ENCODE data around the gene RAB11FIP3. TPM values are rescaled to one million over a fixed set of nuclear protein-coding genes. Genes with fewer than 3 reads are reported as not detected.

Gene RAB11FIP3
- total RNA-seq, 1 donor from 2014 or later: 17.2 TPM

DNA sequence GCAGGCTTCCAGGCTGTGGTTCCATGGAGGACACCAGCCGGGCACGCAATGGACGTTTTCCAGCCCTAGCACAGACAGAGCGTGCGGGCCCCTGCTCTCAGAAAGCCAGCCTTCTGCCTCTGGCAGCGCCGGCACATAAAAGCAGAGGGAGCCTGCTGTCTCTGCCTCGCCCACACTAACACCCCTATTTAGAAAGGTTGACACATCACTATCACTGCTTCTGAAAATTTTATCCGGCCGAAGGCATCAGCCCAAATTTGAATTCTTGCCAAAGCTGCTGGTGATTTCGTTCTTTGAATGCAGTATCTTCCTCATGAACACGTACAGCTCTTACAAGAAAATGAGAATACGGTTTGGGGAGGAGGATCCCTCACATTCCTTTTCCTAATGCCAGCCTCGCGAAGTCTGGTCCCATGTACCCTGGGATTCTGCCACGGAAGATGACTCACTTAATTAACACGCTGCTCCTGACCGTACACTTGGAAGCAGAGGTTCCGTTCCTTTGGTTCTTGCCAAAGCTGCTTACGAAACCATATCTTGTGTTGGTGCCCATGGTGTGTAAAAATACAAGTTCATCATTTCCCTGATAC lies 1.3 kb upstream of the RAB11FIP3 start:
- DNase-seq: no peak

DNA sequence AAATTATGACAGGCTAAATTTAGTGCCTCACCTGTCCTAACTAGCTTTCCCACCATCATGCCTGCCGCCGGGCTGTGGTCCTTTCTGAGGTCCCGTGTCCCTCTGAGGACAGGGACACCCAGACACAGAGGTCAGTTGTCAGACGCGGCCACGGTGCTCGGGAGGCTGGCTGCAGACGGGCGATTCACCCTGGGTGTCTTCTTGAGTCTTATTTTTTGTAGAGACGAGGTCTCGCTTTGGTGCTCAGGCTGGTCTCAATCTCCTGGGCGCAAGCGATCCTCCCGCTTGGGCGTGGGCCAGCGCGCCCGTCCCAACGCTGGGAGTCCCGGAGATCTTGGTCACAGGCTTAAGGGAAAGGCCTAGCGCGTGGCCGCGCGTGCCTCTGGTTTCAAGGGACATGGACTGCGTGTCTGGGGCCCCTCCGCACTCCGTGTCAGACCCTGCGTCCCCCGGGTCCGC lies 797 bp upstream of the RAB11FIP3 start:
- DNase-seq: no peak

DNA sequence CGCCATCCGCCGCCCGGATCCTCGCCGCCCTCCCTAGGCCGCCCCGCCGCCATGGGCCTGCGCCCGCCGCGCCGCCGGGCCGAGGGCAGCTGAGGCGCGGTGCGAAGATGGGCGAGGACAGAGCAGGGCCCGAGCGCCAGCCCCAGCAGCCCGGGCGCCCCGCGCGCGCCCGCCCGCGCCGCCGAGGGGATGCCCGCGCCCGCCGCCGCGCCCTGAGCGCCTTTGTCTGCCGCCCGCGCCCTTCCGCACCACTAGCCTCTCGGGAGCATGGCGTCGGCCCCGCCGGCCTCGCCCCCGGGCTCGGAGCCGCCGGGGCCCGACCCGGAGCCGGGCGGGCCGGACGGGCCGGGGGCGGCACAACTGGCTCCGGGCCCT lies 278 bp downstream of the RAB11FIP3 start:
- DNase-seq: no peak

DNA sequence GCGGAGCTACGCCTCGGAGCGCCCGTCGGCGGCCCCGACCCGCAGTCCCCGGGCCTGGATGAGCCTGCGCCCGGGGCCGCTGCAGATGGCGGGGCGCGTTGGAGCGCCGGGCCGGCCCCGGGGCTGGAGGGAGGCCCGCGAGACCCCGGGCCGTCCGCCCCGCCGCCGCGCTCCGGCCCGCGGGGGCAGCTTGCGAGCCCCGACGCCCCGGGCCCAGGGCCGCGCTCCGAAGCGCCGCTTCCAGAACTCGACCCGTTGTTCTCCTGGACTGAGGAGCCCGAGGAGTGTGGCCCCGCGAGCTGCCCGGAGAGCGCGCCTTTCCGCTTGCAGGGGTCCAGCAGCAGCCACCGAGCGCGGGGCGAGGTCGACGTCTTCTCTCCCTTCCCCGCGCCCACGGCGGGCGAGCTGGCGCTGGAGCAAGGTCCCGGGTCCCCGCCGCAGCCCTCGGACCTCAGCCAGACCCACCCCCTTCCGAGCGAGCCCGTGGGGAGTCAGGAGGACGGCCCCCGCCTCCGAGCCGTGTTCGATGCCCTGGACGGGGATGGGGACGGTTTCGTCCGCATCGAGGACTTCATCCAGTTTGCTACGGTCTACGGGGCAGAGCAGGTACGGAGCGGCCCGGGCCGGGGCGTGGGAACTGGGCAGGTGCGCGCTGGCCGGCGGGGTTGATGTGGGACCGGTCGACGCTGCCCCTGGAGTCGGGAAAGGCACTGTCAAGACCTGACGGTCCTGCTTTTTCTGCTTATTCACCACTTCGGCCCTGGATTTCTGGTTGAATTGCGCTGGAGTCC lies 861 bp downstream of the RAB11FIP3 start:
- no peak for DNase-seq

DNA sequence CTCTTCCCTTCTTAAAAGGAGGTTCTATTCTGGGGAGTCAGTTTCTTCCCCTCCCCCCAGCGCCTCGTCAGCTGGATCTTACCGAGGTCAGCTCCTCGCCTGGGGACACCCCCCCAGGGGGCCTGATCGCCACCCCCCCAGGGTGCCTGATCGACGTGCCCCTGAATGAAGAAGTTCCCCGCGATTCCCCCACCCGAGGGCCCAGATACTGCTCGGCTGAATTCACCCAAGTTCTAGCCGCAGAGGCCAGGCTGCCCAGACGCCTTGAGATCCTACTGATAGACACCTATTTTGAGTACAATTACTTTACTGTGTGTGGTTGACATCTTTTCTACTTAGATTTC lies 1.4 kb downstream of the RAB11FIP3 start:
- DNase-seq: no peak

DNA sequence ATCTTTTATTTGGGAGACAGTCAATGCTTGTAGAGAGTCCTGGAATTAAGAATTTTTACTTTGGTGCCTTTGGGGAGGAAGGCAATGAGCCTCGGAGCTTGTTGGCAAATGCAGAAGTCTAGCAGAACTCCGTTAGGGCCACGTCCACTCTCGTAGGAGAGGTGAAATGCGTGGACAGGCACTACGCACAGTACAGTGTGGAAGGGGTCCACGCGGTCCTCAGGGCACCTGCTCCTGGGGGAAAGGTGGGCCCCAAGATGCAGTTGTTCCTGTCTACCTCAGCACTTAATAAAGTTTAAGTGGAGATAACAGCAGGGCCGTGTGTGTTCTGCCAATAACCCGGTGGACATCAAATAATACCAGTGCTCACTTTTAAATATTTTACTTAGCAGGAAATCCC lies 1.8 kb downstream of the RAB11FIP3 start:
- no peak for DNase-seq

DNA sequence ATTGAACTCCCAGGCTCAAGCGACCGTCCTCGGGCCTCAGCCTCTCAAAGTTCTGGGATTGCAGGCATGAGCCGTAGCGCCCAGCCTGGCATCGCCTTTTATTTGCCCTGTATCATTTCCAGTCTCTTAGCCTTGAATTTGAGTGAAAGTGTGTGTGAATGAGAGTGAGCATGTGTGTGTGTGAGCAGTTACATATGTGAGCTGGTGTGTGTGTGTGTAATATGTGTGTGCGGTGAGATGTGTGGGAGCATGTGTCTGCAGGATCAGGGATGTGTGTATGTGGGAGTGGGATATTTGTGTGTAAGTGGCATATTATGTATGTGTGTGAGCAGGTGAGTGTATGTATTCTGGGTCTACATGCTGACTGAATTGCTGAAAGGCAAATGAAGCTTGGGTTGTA lies 5.5 kb downstream of the RAB11FIP3 start:
- no peak for DNase-seq

DNA sequence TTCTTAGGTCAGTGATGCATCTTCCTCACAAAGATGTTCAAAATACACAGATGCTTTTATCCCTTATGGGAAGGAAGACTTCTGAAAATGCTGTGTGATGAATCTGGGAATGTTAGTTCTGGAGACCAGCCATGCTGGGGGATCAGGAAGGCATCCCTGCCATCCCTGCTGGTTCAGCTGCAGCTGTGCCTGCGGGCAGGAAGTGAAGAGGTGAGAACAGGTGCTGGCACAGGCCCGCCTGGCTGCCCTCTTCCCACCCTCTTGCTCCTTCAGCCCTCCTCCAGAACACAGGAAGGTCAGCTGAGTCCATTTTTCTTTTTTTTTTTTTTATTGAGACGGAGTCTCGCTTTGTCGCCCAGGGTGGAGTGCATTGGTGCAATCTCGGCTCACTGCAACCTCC lies 15.2 kb downstream of the RAB11FIP3 start:
- DNase-seq: no peak

DNA sequence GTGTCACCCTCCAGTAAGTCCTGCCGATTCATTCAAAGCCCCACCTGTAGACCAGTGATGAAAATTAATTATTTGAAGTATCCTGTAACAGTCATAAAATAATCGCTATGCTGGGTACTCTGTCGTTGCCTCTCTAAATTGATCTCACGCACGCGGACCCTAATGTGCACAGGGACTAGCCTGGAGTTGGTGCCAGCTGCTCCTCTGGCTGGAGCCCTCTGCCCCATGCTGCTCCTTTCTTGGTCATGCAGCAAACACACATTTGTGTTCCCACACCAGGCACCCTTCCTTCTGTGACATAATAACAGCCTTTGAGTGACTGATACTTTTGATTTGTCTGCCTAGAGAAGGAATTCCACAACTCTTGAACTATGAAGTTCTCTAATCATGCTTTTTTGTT lies 16.0 kb downstream of the RAB11FIP3 start:
- DNase-seq: no peak

DNA sequence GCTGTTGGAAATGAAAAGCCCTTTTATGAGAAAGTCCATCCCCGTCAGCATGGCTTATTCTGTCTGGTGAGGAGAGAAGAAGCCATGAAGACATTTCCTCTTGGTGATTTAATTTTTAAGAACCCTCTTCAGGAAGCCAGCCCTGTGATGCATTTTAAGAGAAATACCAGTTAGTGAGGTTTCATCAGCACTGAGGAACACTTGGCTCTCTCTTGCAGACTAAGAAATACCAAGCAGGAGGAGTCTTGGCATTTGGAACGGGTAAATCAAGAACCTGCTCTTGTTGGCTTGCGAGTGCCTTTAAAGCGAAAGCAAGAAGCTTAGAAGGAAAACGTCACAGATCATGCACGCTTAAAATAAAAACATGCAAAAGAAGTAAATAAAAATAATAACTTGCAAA lies 17.5 kb downstream of the RAB11FIP3 start:
- no peak for DNase-seq

DNA sequence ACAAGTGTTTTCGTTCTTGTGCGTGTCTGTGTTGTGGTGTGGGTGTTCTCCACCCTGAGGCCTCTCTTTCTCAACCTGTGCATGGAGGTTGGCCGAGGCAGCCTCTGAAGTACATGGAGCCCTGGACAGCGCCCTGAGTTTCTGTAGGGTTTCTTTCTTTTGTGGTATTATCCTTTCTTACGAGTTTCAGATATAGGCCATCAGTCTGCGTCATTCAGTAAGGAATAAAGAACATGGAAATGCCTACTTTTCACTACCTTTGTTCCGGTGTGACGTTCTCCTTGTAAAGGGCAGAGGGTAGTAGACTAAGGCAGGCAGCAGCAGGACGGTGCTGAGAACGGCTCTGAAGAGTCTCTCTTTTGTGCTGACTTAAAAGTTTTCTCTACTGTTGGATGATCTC lies 18.6 kb downstream of the RAB11FIP3 start:
- DNase-seq: no peak

DNA sequence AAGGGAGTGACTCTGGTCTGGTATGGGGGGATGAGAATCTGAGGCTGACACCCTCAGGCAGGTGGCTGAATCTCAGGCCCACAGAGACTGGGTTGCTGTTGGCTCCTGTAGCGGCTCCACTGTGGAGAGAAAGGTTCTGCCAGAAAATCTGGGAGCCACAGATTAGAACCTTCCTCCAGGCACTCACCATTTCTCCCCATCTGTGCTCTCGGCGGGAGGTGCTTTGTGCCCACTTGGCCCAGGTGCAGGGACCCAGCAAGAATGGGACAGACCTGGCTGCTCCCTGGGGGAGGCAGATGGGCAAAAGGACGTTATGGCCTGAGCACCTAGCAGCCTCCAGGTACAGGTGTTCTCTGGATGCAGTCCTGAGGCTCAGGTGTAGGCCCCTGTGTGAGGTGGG lies 20.1 kb downstream of the RAB11FIP3 start:
- DNase-seq: no peak

DNA sequence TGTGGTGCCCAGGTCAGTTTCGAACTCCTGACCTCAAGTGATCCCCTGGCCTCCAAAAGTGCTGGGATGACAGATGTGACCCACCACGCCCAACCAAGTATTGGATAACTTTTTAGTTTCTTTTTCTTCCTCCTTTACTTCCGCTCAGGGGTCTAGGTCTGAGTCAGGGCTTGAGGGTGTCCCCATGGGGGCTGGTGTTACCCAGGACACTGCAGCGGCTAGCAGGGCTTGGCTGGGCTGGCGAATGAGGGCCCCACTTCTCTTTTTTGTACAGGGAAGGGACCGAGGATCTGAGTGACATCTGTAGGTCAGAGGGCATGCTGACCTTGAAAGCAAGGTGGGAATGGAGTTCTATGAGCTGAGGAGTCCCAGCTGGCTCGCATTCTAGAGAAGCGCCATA lies 24.9 kb downstream of the RAB11FIP3 start:
- no peak for DNase-seq

DNA sequence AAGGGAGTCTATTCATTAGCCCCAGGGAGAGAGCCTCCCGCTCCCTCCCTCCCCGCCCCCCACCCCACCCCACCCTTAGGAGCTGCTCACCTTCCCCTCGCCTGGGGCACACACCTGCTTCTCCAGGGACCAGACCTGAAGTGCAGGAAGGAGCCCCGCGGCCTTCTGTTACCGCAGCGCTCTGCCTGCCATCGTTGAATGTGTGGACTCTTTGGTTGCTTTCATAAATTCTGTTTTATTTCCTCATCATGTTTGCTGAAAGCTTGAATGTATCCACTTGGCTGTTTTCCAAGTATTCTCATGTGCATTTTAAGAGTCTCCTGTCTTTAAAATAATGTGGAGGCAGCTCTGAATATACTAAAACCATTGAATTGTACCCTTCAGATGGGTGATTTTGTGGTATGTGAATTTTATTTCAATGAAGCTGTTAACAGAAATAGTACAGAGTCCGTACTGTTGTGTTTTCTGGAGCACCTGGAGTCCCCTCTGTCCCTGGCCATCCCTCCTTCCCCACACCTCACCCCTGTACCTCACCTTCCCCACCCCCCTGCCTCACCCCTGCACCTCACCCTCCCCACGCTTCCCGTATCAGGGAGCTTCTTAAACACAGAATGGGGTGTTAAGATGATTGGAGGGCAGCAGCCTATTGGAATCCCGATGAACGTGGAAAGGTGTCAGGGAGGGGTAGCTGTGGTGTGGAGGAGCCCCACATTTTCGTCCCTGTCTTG lies 25.5 kb downstream of the RAB11FIP3 start:
- no peak for DNase-seq

DNA sequence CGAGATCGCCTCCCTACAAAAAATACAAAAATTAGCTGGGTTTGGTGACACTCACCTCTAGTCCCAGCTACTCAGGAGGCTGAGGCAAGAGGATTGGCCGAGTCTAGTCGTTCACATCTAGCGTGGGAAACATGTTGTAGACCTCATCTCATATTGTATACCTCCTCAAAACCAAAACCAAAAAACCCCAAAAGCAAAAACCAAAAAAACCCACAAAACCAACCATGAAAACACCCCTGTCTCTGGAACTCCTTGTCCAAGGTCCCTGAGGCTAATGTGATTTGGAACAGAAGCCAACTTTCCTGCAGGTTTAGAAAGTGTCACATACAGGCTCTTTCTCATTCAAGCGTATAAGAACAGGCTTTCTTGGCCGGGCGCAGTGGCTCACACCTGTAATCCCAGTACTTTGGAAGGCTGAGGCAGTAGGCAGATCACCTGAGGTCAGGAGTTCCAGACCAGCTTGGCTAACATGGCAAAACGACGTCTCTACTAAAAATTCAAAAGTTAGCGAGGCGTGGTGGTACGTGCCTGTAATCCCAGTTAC lies 29.0 kb downstream of the RAB11FIP3 start:
- DNase-seq: no peak

DNA sequence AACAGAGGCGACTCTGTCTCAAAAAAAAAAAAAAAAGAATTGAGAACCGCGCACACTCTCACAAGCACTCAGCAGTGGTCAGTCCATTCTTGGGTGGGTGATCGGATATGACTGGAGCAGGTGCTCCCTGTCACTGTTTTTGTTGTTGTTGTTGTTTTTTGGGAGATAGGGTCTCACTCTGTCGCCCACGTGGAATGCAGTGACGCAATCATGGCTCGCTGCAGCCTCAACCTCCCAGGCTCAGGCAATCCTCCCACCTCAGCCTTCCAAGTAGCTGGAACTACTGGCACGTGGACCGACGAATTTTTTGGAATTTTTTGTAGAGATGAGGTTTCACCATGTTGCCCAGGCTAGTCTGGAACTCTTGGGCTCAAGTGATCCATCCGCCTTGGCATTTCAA lies 30.0 kb downstream of the RAB11FIP3 start:
- DNase-seq: no peak

DNA sequence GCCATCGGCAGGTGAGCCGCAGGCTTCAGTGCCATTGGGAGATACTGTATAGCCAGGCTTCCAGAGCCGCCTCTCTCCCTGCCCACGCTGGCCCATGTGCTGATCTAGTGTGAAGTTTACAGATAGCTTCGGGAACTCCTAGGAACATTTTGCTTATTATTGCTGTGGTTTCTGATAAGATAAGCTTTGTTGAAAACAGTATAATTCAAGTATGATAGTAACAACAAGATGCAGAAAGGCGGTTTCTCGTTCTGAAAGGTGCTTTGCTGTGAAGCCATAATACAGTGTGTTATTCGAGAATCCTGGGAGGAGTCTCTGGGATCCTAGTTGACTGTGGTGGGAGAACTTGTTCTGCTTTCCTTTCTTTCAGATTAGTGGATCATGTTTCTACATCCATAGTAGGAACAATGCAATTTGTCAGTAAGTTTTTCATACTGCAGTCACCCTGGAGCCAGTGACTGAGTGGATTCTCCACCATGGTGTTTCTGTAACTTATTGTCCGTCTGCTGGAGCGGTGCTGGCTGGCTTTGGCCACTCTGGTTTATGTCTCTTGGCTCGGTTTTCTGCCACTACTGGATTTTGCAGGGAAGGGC lies 31.5 kb downstream of the RAB11FIP3 start:
- DNase-seq: peak; percentile 17

DNA sequence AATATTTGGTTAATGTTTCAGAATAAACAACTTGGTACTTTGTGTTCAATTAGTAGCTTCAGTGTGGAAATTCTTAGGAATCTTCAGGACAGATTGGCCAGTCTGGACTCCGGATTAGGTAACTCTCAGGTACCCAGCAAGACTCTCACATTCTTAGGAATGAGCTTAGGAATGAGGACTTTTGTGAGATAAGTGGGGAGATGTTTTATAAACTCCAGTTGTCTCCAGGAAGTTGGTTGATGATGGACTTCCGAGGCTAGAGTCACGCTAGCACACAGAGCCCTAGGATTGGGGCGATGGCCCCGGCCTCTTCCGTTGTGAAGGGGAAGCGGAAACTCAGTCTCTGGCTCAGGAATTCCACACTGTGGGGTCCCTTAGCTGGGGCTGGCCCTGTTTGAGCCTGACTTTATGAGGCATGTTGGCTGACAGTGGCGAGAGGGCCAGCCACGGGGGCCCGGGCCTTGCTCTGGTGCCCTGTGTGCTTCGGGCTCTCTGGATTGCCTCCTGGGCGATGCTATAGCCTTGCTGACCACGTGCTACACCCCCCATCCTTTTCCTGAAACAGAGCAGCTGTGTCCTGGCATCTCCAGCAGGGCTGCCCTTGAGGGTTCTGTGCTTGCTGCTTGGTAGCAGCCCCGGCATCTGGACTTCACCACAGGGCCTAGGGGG lies 32.4 kb downstream of the RAB11FIP3 start:
- DNase-seq: no peak

DNA sequence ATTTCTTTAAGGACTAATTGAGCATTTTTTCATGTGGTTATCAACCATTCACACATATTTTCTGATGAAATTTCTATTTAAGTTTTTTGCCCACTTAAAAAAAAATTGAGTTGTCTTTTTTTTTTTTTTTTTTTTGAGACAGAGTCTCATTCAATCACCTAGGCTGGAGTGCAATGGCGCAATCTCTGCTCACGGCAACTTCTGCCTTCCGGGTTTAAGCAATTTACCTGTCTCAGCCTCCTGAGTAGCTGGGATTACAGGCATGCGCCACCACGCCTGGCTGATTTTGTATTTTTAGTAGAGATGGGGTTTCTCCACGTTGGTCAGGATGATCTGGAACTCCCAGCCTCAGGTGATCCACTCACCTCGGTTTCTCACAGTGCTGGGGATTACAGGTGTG lies 34.3 kb downstream of the RAB11FIP3 start:
- no peak for DNase-seq

DNA sequence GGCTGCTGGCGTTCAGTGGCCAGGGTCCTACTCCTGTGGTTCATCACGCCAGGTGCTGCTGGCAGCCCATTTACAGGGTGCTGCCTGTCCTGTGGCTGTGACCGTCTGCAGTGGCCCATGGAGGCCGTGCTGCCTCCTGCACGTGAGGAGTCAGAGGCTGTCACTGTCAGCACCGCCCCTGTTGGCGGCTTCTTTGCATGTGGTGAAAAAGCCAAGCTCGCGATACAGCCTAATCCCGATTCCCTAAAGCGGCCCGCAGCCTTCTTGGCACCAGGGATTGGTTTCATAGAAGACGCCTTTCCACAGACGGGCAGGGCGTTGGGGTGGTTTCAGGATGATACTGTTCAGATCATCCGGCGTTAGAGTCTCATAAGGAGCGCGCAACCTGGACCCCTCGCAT lies 35.3 kb downstream of the RAB11FIP3 start:
- DNase-seq: no peak

DNA sequence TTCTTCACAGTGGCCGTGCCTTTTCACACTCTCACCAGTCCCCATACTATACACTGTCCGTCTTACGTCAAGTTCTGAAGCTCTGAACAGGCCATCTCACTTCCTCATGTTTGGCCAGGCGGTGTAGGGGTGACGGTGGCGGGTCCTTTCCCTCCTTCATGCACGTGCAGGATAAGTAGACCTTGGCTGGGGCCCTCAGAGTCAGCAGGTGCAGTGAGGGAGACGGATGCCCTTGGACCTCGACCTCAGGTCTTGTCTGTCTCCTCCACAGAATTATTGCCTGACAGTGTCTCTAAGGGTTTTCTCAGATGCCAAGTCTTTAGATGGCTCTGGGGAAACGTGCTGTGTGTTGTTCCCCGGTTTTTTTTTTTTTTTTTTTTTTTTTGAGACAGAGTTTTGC lies 37.6 kb downstream of the RAB11FIP3 start:
- DNase-seq: no peak

DNA sequence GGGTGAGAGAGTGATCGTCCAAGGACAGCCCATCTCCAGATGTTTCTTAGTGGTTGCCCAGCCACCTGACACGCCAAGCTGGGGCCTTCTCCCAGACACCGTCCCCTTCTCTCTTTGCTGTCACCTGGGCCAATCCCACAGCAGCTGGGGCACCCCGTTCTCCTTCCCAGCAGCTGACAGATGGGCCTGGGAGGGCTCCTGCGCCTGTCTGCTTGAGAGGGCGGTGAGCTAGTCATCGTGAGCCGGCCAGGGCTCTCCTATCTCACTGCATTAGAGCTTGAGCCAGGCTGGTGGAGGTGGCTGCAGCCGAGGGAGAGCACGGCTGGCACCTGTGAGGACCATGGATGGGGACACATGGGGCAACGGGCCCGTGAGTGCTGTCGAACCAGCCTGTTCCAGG lies 41.2 kb downstream of the RAB11FIP3 start:
- DNase-seq: no peak
